ENCODE results near the gene SPINK1. TPM values are rescaled to one million over a fixed set of nuclear protein-coding genes. Genes with fewer than 3 reads are reported as not detected.

The SPINK1 gene
- total and polyA plus RNA-seq, 9 of the 15 experiments (the other 6 are each of a cell fraction or from before 2014, with no cell fraction given): 0.45 to 2.2 (median 0.65) TPM; not detected in 1

DNA sequence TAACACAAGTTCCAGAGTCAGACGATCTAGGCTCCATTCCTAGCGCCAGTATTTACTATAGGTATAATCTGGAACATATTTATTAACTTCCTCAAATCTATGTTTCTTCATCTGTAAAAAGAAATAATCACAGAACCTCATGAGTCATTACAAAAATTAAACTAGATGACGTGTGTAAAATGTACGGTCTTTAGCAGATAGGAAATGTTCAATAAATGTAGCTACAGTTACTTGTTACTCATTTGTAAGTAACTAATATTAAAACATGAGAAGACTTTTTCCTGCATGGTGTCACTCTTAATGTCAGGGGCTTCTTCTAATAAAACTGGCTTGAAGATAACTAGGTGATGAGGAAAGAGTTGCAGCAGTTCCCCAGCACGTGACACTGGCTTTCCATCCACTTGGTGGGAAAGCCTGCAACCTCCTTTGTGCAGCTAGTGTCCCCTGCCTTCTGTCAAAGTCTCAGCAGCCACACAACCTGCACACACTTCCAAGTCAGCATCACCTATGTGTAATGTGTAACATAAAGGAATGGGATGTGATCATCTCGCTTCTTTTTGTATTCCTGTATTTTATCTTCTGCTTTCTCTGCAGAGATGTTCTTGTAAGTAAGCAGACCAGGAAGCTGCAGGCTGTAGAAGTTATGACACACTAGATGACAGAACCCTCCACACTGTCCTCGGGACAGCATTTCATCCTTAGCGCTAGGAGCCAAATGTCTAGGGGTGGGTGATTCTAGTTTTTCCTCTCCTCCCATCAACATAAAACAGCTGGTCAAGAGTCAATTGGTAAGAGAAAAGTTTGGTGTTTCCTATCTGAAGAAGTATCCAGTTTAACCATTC lies 47.1 kb downstream of the SPINK1 start (continued):
- TF ChIP-seq, protein P1, sequence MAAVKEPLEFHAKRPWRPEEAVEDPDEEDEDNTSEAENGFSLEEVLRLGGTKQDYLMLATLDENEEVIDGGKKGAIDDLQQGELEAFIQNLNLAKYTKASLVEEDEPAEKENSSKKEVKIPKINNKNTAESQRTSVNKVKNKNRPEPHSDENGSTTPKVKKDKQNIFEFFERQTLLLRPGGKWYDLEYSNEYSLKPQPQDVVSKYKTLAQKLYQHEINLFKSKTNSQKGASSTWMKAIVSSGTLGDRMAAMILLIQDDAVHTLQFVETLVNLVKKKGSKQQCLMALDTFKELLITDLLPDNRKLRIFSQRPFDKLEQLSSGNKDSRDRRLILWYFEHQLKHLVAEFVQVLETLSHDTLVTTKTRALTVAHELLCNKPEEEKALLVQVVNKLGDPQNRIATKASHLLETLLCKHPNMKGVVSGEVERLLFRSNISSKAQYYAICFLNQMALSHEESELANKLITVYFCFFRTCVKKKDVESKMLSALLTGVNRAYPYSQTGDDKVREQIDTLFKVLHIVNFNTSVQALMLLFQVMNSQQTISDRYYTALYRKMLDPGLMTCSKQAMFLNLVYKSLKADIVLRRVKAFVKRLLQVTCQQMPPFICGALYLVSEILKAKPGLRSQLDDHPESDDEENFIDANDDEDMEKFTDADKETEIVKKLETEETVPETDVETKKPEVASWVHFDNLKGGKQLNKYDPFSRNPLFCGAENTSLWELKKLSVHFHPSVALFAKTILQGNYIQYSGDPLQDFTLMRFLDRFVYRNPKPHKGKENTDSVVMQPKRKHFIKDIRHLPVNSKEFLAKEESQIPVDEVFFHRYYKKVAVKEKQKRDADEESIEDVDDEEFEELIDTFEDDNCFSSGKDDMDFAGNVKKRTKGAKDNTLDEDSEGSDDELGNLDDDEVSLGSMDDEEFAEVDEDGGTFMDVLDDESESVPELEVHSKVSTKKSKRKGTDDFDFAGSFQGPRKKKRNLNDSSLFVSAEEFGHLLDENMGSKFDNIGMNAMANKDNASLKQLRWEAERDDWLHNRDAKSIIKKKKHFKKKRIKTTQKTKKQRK (IDR thresholded peaks at IDR 0.05; ENCODE audit: borderline replicate concordance, low read depth, low read length): no peak
- TF ChIP-seq, protein P2, sequence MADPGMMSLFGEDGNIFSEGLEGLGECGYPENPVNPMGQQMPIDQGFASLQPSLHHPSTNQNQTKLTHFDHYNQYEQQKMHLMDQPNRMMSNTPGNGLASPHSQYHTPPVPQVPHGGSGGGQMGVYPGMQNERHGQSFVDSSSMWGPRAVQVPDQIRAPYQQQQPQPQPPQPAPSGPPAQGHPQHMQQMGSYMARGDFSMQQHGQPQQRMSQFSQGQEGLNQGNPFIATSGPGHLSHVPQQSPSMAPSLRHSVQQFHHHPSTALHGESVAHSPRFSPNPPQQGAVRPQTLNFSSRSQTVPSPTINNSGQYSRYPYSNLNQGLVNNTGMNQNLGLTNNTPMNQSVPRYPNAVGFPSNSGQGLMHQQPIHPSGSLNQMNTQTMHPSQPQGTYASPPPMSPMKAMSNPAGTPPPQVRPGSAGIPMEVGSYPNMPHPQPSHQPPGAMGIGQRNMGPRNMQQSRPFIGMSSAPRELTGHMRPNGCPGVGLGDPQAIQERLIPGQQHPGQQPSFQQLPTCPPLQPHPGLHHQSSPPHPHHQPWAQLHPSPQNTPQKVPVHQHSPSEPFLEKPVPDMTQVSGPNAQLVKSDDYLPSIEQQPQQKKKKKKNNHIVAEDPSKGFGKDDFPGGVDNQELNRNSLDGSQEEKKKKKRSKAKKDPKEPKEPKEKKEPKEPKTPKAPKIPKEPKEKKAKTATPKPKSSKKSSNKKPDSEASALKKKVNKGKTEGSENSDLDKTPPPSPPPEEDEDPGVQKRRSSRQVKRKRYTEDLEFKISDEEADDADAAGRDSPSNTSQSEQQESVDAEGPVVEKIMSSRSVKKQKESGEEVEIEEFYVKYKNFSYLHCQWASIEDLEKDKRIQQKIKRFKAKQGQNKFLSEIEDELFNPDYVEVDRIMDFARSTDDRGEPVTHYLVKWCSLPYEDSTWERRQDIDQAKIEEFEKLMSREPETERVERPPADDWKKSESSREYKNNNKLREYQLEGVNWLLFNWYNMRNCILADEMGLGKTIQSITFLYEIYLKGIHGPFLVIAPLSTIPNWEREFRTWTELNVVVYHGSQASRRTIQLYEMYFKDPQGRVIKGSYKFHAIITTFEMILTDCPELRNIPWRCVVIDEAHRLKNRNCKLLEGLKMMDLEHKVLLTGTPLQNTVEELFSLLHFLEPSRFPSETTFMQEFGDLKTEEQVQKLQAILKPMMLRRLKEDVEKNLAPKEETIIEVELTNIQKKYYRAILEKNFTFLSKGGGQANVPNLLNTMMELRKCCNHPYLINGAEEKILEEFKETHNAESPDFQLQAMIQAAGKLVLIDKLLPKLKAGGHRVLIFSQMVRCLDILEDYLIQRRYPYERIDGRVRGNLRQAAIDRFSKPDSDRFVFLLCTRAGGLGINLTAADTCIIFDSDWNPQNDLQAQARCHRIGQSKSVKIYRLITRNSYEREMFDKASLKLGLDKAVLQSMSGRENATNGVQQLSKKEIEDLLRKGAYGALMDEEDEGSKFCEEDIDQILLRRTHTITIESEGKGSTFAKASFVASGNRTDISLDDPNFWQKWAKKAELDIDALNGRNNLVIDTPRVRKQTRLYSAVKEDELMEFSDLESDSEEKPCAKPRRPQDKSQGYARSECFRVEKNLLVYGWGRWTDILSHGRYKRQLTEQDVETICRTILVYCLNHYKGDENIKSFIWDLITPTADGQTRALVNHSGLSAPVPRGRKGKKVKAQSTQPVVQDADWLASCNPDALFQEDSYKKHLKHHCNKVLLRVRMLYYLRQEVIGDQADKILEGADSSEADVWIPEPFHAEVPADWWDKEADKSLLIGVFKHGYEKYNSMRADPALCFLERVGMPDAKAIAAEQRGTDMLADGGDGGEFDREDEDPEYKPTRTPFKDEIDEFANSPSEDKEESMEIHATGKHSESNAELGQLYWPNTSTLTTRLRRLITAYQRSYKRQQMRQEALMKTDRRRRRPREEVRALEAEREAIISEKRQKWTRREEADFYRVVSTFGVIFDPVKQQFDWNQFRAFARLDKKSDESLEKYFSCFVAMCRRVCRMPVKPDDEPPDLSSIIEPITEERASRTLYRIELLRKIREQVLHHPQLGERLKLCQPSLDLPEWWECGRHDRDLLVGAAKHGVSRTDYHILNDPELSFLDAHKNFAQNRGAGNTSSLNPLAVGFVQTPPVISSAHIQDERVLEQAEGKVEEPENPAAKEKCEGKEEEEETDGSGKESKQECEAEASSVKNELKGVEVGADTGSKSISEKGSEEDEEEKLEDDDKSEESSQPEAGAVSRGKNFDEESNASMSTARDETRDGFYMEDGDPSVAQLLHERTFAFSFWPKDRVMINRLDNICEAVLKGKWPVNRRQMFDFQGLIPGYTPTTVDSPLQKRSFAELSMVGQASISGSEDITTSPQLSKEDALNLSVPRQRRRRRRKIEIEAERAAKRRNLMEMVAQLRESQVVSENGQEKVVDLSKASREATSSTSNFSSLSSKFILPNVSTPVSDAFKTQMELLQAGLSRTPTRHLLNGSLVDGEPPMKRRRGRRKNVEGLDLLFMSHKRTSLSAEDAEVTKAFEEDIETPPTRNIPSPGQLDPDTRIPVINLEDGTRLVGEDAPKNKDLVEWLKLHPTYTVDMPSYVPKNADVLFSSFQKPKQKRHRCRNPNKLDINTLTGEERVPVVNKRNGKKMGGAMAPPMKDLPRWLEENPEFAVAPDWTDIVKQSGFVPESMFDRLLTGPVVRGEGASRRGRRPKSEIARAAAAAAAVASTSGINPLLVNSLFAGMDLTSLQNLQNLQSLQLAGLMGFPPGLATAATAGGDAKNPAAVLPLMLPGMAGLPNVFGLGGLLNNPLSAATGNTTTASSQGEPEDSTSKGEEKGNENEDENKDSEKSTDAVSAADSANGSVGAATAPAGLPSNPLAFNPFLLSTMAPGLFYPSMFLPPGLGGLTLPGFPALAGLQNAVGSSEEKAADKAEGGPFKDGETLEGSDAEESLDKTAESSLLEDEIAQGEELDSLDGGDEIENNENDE (IDR thresholded peaks at IDR 0.05; ENCODE audit: low read depth, low read length): no peak
- TF ChIP-seq, protein P3, sequence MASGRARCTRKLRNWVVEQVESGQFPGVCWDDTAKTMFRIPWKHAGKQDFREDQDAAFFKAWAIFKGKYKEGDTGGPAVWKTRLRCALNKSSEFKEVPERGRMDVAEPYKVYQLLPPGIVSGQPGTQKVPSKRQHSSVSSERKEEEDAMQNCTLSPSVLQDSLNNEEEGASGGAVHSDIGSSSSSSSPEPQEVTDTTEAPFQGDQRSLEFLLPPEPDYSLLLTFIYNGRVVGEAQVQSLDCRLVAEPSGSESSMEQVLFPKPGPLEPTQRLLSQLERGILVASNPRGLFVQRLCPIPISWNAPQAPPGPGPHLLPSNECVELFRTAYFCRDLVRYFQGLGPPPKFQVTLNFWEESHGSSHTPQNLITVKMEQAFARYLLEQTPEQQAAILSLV (tag; IDR thresholded peaks at IDR 0.05): no peak
- TF ChIP-seq MAZ (CRISPR knock-in tag; conservative IDR thresholded peaks at IDR 0.05 in 1 of 2, IDR thresholded peaks at IDR 0.05 in 1 of 2): no peak

Measured in K562 (cell line).